22Rv1 (cell line): Measurements from ENCODE around the gene DAB1.

ENCODE experiments used
- CTCF ChIP-seq: fragments of 450-650 bp; IDR thresholded peaks from 2 replicates; pipeline ENCODE4 v1.5.1; 2017; ENCODE audit warnings: mild to moderate bottlenecking
- ZFX ChIP-seq: fragments of 450-650 bp; IDR thresholded peaks from 2 replicates; pipeline ENCODE4 v1.6.1; 2017; ENCODE audit warnings: antibody characterized with exemption, borderline replicate concordance

GRCh38 chr1:57265104-57265503 lies 158.8 kb downstream of the DAB1 start:
- TF ChIP-seq CTCF (no peak), ZFX (no peak)
